ENCODE measurements around the gene ITGA1.

ITGA1 gene

DNA sequence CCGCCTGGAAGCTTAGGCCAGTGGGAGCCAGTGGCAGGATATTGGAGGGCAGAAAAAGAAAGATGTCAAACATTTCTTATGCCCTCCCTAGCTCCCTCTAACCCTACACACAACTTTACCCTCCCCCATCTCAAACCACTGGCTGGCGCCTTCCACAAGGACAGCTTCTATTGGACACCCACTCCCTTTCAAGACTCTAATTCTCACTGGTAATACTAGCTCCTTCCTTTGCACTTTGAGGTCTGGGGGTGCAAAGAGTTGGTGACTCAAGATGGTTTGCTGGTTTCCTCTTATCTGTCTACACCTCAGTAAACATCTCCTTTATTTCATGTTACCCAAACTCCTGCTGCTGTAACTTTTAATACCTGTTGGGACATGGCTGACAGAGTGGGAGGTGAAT, 11.6 kb upstream of the ITGA1 start:
- Histone ChIP-seq H2AFZ (ENCODE audit: low read length) (no peak overlapping the region), H2BK5ac (ENCODE audit: low read length) (no peak overlapping the region), H3K4ac (ENCODE audit: low read length) (no peak overlapping the region), H2BK120ac (ENCODE audit: low read depth, low read length) (no peak overlapping the region), H3K18ac (ENCODE audit: low read length) (no peak overlapping the region), H2BK15ac (ENCODE audit: low read length) (no peak overlapping the region), H3K79me1 (ENCODE audit: low read depth, low read length) (no peaks in the 10 kb centered on the region), H3K27ac (replicated peaks; ENCODE audit: low read length) (no peak overlapping the region), H3K27me3 (ENCODE audit: control insufficient read depth in 3 of 3, insufficient read depth in 3 of 3, low read depth in 1 of 3, low read length in 3 of 3) (peaks cover 0 to 20% (median 0%) of the 10 kb centered on the region in 3 experiments), H3K9ac (ENCODE audit: low read depth, low read length, poor library complexity) (no peak overlapping the region), H3K9me3 (replicated peaks in 1 of 2; ENCODE audit: control insufficient read depth in 2 of 2, insufficient read depth in 1 of 2, low read depth in 1 of 2, low read length in 2 of 2) (peaks cover 0 to 2% of the 10 kb centered on the region in 2 donors), H4K8ac (ENCODE audit: low read depth, low read length) (no peak overlapping the region), H3K4me2 (ENCODE audit: insufficient read depth, low read length, poor library complexity, severe bottlenecking) (no peak overlapping the region), H3K4me1 (ENCODE audit: control insufficient read depth in 2 of 2, insufficient read depth in 1 of 2, low read depth in 1 of 2, low read length in 2 of 2) (peaks cover 4 to 10% of the 10 kb centered on the region in 2 donors), H2AK5ac (ENCODE audit: low read depth, low read length) (no peak overlapping the region), H3K36me3 (replicated peaks in 1 of 2; ENCODE audit: control insufficient read depth in 2 of 2, insufficient read depth in 2 of 2, low read length in 2 of 2) (no peaks in the 10 kb centered on the region), H3K4me3 (ENCODE audit: low read length in 2 of 2) (no peak overlapping the region), H4K91ac (ENCODE audit: low read depth, low read length, poor library complexity) (no peak overlapping the region), H3K23ac (ENCODE audit: low read depth, low read length, poor library complexity) (no peak overlapping the region), H3K14ac (ENCODE audit: low read length) (no peak overlapping the region), H2BK12ac (ENCODE audit: low read length) (no peak overlapping the region)
- no peak for DNase-seq (ENCODE audit: low spot score)
- no CpG with 5 or more reads among the region's 2 CpGs for WGBS, 2 donors (ENCODE audit: extremely low coverage in 2 of 2, insufficient read length in 2 of 2, insufficient replicate concordance in 1 of 2)

DNA sequence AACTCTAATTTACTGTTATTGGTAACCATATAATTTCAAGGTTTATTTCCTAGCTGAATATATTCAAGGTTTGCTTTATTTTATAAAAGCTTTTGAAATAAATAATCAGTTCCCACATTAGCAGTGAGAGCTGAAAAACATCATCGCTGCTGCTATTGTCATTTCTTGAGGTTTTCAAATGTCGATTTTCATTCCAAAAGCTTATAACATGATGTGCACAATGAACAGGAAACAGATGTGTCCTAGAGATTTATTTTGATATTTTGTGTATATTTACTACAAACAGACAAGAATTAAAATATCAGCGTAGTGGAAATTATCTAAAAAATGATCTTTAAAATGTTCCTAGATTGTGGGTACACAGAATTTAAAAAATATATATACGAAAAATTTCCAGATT, 10.5 kb upstream of the ITGA1 start:
- Histone ChIP-seq H3K9me3 (replicated peaks in 1 of 2; ENCODE audit: control insufficient read depth in 2 of 2, insufficient read depth in 1 of 2, low read depth in 1 of 2, low read length in 2 of 2) (peaks cover 0 to 2% of the 10 kb centered on the region in 2 donors), H3K4me1 (ENCODE audit: control insufficient read depth in 2 of 2, insufficient read depth in 1 of 2, low read depth in 1 of 2, low read length in 2 of 2) (peaks cover 4 to 10% of the 10 kb centered on the region in 2 donors), H2AK5ac (ENCODE audit: low read depth, low read length) (no peak overlapping the region), H3K36me3 (replicated peaks in 1 of 2; ENCODE audit: control insufficient read depth in 2 of 2, insufficient read depth in 2 of 2, low read length in 2 of 2) (no peaks in the 10 kb centered on the region), H4K91ac (ENCODE audit: low read depth, low read length, poor library complexity) (no peak overlapping the region), H2BK12ac (ENCODE audit: low read length) (no peak overlapping the region), H3K4ac (ENCODE audit: low read length) (no peak overlapping the region), H3K23ac (ENCODE audit: low read depth, low read length, poor library complexity) (no peak overlapping the region), H3K9ac (ENCODE audit: low read depth, low read length, poor library complexity) (no peak overlapping the region), H3K27me3 (ENCODE audit: control insufficient read depth in 3 of 3, insufficient read depth in 3 of 3, low read depth in 1 of 3, low read length in 3 of 3) (peaks cover 0 to 20% (median 0%) of the 10 kb centered on the region in 3 experiments), H2BK120ac (ENCODE audit: low read depth, low read length) (no peak overlapping the region), H3K4me2 (ENCODE audit: insufficient read depth, low read length, poor library complexity, severe bottlenecking) (no peak overlapping the region), H3K4me3 (ENCODE audit: low read length in 2 of 2) (no peak overlapping the region), H4K8ac (ENCODE audit: low read depth, low read length) (no peak overlapping the region), H3K18ac (ENCODE audit: low read length) (no peak overlapping the region), H2BK5ac (ENCODE audit: low read length) (no peak overlapping the region), H2AFZ (ENCODE audit: low read length) (no peak overlapping the region), H3K27ac (replicated peaks; ENCODE audit: low read length) (no peak overlapping the region), H3K14ac (ENCODE audit: low read length) (no peak overlapping the region), H3K79me1 (ENCODE audit: low read depth, low read length) (no peaks in the 10 kb centered on the region), H2BK15ac (ENCODE audit: low read length) (no peak overlapping the region)
- no CpG with 5 or more reads among the region's 4 CpGs for WGBS, 2 donors (ENCODE audit: extremely low coverage in 2 of 2, insufficient read length in 2 of 2, insufficient replicate concordance in 1 of 2)
- DNase-seq (ENCODE audit: low spot score), result no peak

DNA sequence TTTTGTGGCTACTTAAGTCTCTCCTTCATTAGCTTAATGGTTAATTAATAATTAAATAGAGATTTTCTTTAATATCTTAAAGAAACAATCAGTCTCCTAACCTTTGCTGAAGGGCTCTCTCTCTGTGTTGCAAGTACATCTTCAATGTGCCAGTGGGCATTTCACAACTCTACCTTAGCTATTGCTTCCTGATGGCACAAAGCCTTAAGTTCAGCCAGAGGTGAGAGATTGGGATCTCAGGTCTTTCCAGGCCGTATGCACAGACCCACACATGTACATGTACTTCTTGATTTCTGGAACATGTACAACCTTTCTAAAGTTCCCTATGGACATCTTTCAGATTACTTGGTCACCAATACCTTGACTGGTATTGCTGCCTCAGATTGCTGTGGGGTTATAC, 8.9 kb upstream of the ITGA1 start:
- no CpG with 5 or more reads among the region's 1 CpG for WGBS, 2 donors (ENCODE audit: extremely low coverage in 2 of 2, insufficient read length in 2 of 2, insufficient replicate concordance in 1 of 2)
- no peak overlapping the region for H3K4ac ChIP-seq (ENCODE audit: low read length)
- no peak overlapping the region for H4K8ac ChIP-seq (ENCODE audit: low read depth, low read length)
- H3K4me1 ChIP-seq (ENCODE audit: control insufficient read depth in 2 of 2, insufficient read depth in 1 of 2, low read depth in 1 of 2, low read length in 2 of 2), result peaks cover 3 to 4% of the 10 kb centered on the region in 2 donors
- peaks cover 0 to 2% of the 10 kb centered on the region in 2 donors for H3K9me3 ChIP-seq (replicated peaks in 1 of 2; ENCODE audit: control insufficient read depth in 2 of 2, insufficient read depth in 1 of 2, low read depth in 1 of 2, low read length in 2 of 2)
- no peak overlapping the region for H2BK120ac ChIP-seq (ENCODE audit: low read depth, low read length)
- H3K14ac ChIP-seq (ENCODE audit: low read length), result no peak overlapping the region
- H3K27me3 ChIP-seq (ENCODE audit: control insufficient read depth in 3 of 3, insufficient read depth in 3 of 3, low read depth in 1 of 3, low read length in 3 of 3), result peaks cover 0 to 19% (median 0%) of the 10 kb centered on the region in 3 experiments
- no peak overlapping the region for H2BK15ac ChIP-seq (ENCODE audit: low read length)
- no peak for DNase-seq (ENCODE audit: low spot score)
- no peaks in the 10 kb centered on the region for H3K36me3 ChIP-seq (replicated peaks in 1 of 2; ENCODE audit: control insufficient read depth in 2 of 2, insufficient read depth in 2 of 2, low read length in 2 of 2)
- no peaks in the 10 kb centered on the region for H3K79me1 ChIP-seq (ENCODE audit: low read depth, low read length)
- H3K27ac ChIP-seq (replicated peaks; ENCODE audit: low read length), result no peak overlapping the region
- H4K91ac ChIP-seq (ENCODE audit: low read depth, low read length, poor library complexity), result no peak overlapping the region
- H2AFZ ChIP-seq (ENCODE audit: low read length), result no peak overlapping the region
- no peak overlapping the region for H3K23ac ChIP-seq (ENCODE audit: low read depth, low read length, poor library complexity)
- no peak overlapping the region for H2BK5ac ChIP-seq (ENCODE audit: low read length)
- no peak overlapping the region for H3K4me3 ChIP-seq (ENCODE audit: low read length in 2 of 2)
- H2AK5ac ChIP-seq (ENCODE audit: low read depth, low read length), result no peak overlapping the region
- no peak overlapping the region for H3K4me2 ChIP-seq (ENCODE audit: insufficient read depth, low read length, poor library complexity, severe bottlenecking)
- H3K18ac ChIP-seq (ENCODE audit: low read length), result no peak overlapping the region
- H2BK12ac ChIP-seq (ENCODE audit: low read length), result no peak overlapping the region
- H3K9ac ChIP-seq (ENCODE audit: low read depth, low read length, poor library complexity), result no peak overlapping the region

DNA sequence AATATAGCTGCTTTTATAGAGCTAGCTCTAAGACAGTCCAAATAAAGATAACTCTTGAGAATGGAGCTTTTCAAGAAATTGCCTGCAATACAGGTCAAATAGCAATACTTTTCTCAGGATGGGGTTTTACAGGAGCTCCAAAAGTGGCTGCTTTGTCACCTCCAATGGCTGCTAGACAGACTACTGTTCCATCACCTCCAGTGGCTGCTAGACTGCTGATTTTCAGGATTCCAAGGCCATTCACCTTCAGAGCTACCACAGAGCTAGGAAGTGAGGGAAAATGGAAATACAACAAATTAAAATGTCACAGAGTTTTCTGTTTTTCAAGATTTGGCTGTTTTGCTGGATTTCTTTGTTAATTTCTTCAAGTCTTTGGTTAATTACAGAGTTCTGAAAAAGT, 8.5 kb upstream of the ITGA1 start:
- DNase-seq (ENCODE audit: low spot score), result no peak
- peaks cover 0 to under 1% of the 10 kb centered on the region in 2 donors for H3K4me1 ChIP-seq (ENCODE audit: control insufficient read depth in 2 of 2, insufficient read depth in 1 of 2, low read depth in 1 of 2, low read length in 2 of 2)
- H2BK120ac ChIP-seq (ENCODE audit: low read depth, low read length), result no peak overlapping the region
- H3K27ac ChIP-seq (replicated peaks; ENCODE audit: low read length), result no peak overlapping the region
- no peak overlapping the region for H3K4me2 ChIP-seq (ENCODE audit: insufficient read depth, low read length, poor library complexity, severe bottlenecking)
- H3K23ac ChIP-seq (ENCODE audit: low read depth, low read length, poor library complexity), result no peak overlapping the region
- no peak overlapping the region for H3K14ac ChIP-seq (ENCODE audit: low read length)
- H2BK12ac ChIP-seq (ENCODE audit: low read length), result no peak overlapping the region
- no peaks in the 10 kb centered on the region for H3K79me1 ChIP-seq (ENCODE audit: low read depth, low read length)
- no peak overlapping the region for H3K9ac ChIP-seq (ENCODE audit: low read depth, low read length, poor library complexity)
- H2BK15ac ChIP-seq (ENCODE audit: low read length), result no peak overlapping the region
- peaks cover 0 to 20% (median 0%) of the 10 kb centered on the region in 3 experiments for H3K27me3 ChIP-seq (ENCODE audit: control insufficient read depth in 3 of 3, insufficient read depth in 3 of 3, low read depth in 1 of 3, low read length in 3 of 3)
- H3K4me3 ChIP-seq (ENCODE audit: low read length in 2 of 2), result no peak overlapping the region
- no peak overlapping the region for H2AFZ ChIP-seq (ENCODE audit: low read length)
- no peaks in the 10 kb centered on the region for H3K36me3 ChIP-seq (replicated peaks in 1 of 2; ENCODE audit: control insufficient read depth in 2 of 2, insufficient read depth in 2 of 2, low read length in 2 of 2)
- H2BK5ac ChIP-seq (ENCODE audit: low read length), result no peak overlapping the region
- no peak overlapping the region for H4K91ac ChIP-seq (ENCODE audit: low read depth, low read length, poor library complexity)
- H3K18ac ChIP-seq (ENCODE audit: low read length), result no peak overlapping the region
- no peak overlapping the region for H2AK5ac ChIP-seq (ENCODE audit: low read depth, low read length)
- no peak overlapping the region for H4K8ac ChIP-seq (ENCODE audit: low read depth, low read length)
- H3K9me3 ChIP-seq (replicated peaks in 1 of 2; ENCODE audit: control insufficient read depth in 2 of 2, insufficient read depth in 1 of 2, low read depth in 1 of 2, low read length in 2 of 2), result peaks cover 0 to 2% of the 10 kb centered on the region in 2 donors
- H3K4ac ChIP-seq (ENCODE audit: low read length), result no peak overlapping the region
